Upper lobe of left lung (tissue), 4 donors: ENCODE measurements around the gene D2HGDH.

Experiments used
- CTCF ChIP-seq, 6 experiments: fragments of 450-650 bp in 4 of 6; fragments of 200-600 bp in 2 of 6; sonication (generic) in 2 of 6; IDR thresholded peaks; one replicate each; pipeline ENCODE4 v1.5.1; 2016 to 2019; ENCODE audit warnings: antibody characterized with exemption in 6 of 6
- EP300 ChIP-seq, 4 donors: sonication (generic); formaldehyde crosslinking; IDR thresholded peaks; one replicate each; pipeline ENCODE4 v1.5.1; 2017; ENCODE audit warnings: antibody characterized with exemption in 4 of 4, control low read depth in 2 of 4
- POLR2A ChIP-seq, 4 donors: fragments of 450-650 bp; IDR thresholded peaks; one replicate each; pipeline ENCODE4 v1.5.1; 2016 to 2017; ENCODE audit warnings: antibody characterized with exemption in 4 of 4, mild to moderate bottlenecking in 2 of 4

GRCh38 chr2:241762933-241763369 is 28.5 kb downstream of the D2HGDH start:
- no peak for TF ChIP-seq CTCF (IDR thresholded peaks at IDR 0.05)
- TF ChIP-seq POLR2A (IDR thresholded peaks at IDR 0.05): no peak
- no peak for TF ChIP-seq EP300 (IDR thresholded peaks at IDR 0.05)
